Measurements from ENCODE around the gene SFXN5. TPM values are rescaled to one million over a fixed set of nuclear protein-coding genes. Genes with fewer than 3 reads are reported as not detected.

The SFXN5 gene
- total and polyA plus RNA-seq, 2 donors (not counting 3 experiments of a cell fraction or from before 2014, with no cell fraction given) = 18.7 to 28.6 TPM

DNA sequence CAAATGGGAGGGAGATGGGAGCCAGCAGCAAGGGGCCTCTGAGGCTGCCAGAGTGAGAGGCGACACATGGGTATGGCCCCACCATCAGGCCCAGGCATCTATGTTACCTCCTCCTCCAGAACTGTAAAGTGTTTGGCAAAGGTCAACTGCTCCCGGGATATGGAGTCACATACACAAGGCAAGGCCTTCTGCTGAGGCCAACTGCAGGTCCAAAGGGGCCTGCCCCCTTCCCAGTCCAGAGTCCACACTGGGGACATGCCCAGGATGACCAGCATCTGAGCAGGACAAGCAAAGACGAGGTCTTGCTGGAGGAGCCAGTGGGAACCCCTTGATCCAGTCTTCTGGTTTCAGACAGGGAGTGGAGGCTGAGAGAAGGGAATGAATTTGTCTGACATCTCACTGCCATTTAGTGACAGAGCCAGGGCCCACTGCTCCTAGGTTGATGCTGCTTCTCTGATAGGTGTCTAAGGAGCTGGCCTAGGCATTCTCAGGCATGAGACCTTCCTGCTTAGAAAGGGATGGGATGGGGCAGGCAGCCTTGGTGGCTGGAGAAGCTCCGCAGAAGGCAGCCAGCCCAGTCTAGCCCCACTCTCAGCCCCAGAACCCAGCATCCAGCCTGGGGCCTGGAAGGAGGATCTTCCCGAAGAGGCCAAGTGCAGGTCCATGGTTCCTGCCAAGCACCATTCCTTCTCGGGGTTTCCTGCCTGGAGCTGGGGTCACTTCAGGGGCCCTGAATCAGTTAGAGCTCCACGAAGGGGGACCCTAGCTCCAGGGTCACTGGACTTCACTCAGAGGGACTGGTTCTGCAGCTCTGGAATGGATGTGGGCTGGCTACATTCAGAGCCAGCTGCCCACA lies 127.7 kb downstream of the SFXN5 start:
- no peak overlapping the region for H3K27ac ChIP-seq (ENCODE audit: insufficient read depth, low read depth, low read length)
- DNase-seq (ENCODE audit: low read depth, low spot score) (no peak), FAIRE-seq (no peak)
- ChIA-PET POLR2A (no interaction called here), CTCF (no interaction called here)
- H3K4me1 ChIP-seq (ENCODE audit: control insufficient read depth, extremely low read depth, insufficient read depth, low read length) = no peaks in the 10 kb centered on the region
- no TSS peak for BruUV-seq (replicated peaks)
- no peaks in the 10 kb centered on the region for H3K79me2 ChIP-seq (ENCODE audit: control insufficient read depth, insufficient read depth, low read length)
- H3K36me3 ChIP-seq (ENCODE audit: control insufficient read depth in 2 of 2, extremely low read depth in 1 of 2, insufficient read depth in 2 of 2, low read length in 2 of 2) = no peaks in the 10 kb centered on the region
- no peaks in the 10 kb centered on the region for H3K27me3 ChIP-seq (ENCODE audit: control insufficient read depth in 2 of 2, insufficient read depth in 2 of 2, low read length in 2 of 2)
- H3K4me2 ChIP-seq (ENCODE audit: insufficient read depth, low read length) = no peak overlapping the region
- no peak overlapping the region for H3K9ac ChIP-seq (replicated peaks; ENCODE audit: extremely low read depth, insufficient read depth, low read length)
- no peak overlapping the region for H2AFZ ChIP-seq (ENCODE audit: low read depth, low read length)
- H3K4me3 ChIP-seq (replicated peaks in 1 of 3; ENCODE audit: insufficient read depth in 1 of 3, low read depth in 1 of 3, low read length in 3 of 3) = no peak overlapping the region
- intact Hi-C loops (cut with micrococcal nuclease) (no loop called here), dilution Hi-C loops (cut with MboI; ENCODE audit: extremely low pct_ligation_motif_present, low sequenced_read_pairs) (no loop called here)
- H4K20me1 ChIP-seq (replicated peaks; ENCODE audit: control insufficient read depth, extremely low read depth, insufficient read depth, low read length) = no peaks in the 10 kb centered on the region
- H3K9me3 ChIP-seq (replicated peaks; ENCODE audit: control insufficient read depth, insufficient read depth, low read length) = no peaks in the 10 kb centered on the region
- TF ChIP-seq POLR2AphosphoS5 (IDR thresholded peaks at IDR 0.05; ENCODE audit: insufficient read depth, low read depth, low read length) (no peak), GATA2 (IDR thresholded peaks at IDR 0.05; ENCODE audit: insufficient read depth, insufficient read length, low read depth, low read length) (no peak), MYC (IDR thresholded peaks at IDR 0.05; ENCODE audit: low read depth, low read length) (no peak), JUN (IDR thresholded peaks at IDR 0.05; ENCODE audit: borderline replicate concordance, insufficient read depth, insufficient read length, low read depth) (no peak), EZH2 (IDR thresholded peaks at IDR 0.05; ENCODE audit: borderline replicate concordance, low read depth, low read length, severe bottlenecking) (no peak), FOS (IDR thresholded peaks at IDR 0.05; ENCODE audit: borderline replicate concordance, insufficient read depth, low read length) (no peak), POLR2A (IDR thresholded peaks at IDR 0.05; ENCODE audit: low read depth, low read length) (no peak)
- TF ChIP-seq, protein P1, sequence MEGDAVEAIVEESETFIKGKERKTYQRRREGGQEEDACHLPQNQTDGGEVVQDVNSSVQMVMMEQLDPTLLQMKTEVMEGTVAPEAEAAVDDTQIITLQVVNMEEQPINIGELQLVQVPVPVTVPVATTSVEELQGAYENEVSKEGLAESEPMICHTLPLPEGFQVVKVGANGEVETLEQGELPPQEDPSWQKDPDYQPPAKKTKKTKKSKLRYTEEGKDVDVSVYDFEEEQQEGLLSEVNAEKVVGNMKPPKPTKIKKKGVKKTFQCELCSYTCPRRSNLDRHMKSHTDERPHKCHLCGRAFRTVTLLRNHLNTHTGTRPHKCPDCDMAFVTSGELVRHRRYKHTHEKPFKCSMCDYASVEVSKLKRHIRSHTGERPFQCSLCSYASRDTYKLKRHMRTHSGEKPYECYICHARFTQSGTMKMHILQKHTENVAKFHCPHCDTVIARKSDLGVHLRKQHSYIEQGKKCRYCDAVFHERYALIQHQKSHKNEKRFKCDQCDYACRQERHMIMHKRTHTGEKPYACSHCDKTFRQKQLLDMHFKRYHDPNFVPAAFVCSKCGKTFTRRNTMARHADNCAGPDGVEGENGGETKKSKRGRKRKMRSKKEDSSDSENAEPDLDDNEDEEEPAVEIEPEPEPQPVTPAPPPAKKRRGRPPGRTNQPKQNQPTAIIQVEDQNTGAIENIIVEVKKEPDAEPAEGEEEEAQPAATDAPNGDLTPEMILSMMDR (IDR thresholded peaks at IDR 0.05; ENCODE audit: extremely low read depth in 1 of 2, insufficient read depth in 1 of 2, low read depth in 1 of 2, low read length in 2 of 2) = no peak
- TF ChIP-seq, protein P2, sequence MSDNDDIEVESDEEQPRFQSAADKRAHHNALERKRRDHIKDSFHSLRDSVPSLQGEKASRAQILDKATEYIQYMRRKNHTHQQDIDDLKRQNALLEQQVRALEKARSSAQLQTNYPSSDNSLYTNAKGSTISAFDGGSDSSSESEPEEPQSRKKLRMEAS (IDR thresholded peaks at IDR 0.05; ENCODE audit: insufficient read depth, insufficient read length) = no peak
- H3K9me1 ChIP-seq (replicated peaks; ENCODE audit: control insufficient read depth, extremely low read depth, insufficient read depth, low read length) = no peaks in the 10 kb centered on the region
